Neural crest cell (in vitro differentiated cells): Measurements from ENCODE around the gene CNN2. TPM values are rescaled to one million over a fixed set of nuclear protein-coding genes. Genes with fewer than 3 reads are reported as not detected.
A peak's percentile ranks its signal among the peaks of the same experiment; 100 is the strongest.

Source experiments
- DNase-seq: peaks from one replicate; pipeline ENCODE4 v3.0.0; 2021; ENCODE audit warnings: low read depth, mixed read lengths, low spot score
- H3K27ac Mint-ChIP-seq: one replicate; pipeline ENCODE4 v1.8.0; 2021; ENCODE audit warnings: mild to moderate bottlenecking, mixed read lengths; ENCODE audit not compliant: unreplicated experiment
- H3K27me3 Mint-ChIP-seq: 2 replicates; pipeline ENCODE4 v1.8.0; 2021; ENCODE audit warnings: low read depth, mild to moderate bottlenecking, mixed read lengths
- H3K36me3 Mint-ChIP-seq: 2 replicates; pipeline ENCODE4 v1.8.0; 2021; ENCODE audit warnings: low read depth, mild to moderate bottlenecking, mixed read lengths
- H3K4me1 Mint-ChIP-seq: 2 replicates; pipeline ENCODE4 v1.8.0; 2021; ENCODE audit warnings: mixed read lengths
- H3K4me3 Mint-ChIP-seq: one replicate; pipeline ENCODE4 v1.8.0; 2021; ENCODE audit warnings: mild to moderate bottlenecking, mixed read lengths
- H3K9me3 Mint-ChIP-seq: 2 replicates; pipeline ENCODE4 v1.8.0; 2021; ENCODE audit warnings: mixed read lengths
- total RNA-seq: library from RNA; stranded (reverse); gene quantifications from 2 replicates; pipeline ENCODE4 v1.2.1, GENCODE V29; 2021
- TF ChIP-seq, protein P1 (sequence below): fragments of 200-600 bp; sonication (generic); conservative IDR thresholded peaks from 2 replicates; pipeline ENCODE4 v1.5.0; 2021; ENCODE audit warnings: antibody characterized with exemption, mild to moderate bottlenecking

Gene CNN2
- total RNA-seq, 1 donor from 2014 or later, result 140 TPM

DNA sequence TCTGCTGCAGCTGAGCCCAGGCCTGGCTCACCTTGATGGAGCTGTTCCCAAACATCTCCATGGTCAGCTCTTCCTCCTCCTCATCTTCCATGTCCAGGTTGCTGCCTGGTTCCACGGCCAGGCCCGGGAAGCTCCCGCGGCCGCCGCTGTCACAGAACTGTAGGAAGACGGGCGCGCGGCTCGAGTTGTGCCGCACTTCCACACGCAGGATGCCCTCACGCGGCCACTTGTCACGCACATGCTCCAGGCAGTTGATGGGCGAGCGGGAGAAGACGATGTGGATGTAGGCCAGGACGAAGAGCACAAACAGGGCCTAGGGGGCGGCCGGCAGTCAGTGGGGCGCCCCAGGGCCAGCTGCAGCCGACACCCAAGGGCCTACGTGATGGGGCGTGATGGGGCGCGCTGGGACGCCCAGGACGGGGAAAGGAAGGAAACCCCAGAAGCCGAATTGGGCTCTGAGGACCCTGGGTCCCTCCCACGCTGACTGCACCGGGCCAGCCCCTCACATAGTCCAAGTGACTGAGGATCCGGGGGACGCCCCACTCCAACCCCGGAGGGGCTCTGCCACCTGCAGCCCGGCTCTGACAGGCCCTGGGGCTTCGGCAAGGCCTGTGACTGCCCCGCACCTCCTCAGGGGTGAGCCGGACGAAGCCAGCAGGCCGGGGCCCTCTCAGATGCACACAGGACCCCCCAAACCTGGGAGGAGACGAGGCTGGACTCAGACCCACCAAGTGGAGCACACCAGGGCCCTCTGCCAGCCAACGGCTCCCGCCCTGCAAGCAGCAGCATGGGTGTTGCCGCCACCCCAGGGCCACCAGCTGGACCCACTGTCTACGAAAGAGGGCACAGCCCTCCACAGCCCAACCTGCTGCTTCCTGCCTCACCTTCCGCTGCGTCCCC is 12.0 kb upstream of the CNN2 start:
- no peak for DNase-seq
- no peak overlapping the region for H3K27ac Mint-ChIP-seq
- TF ChIP-seq, protein P1, sequence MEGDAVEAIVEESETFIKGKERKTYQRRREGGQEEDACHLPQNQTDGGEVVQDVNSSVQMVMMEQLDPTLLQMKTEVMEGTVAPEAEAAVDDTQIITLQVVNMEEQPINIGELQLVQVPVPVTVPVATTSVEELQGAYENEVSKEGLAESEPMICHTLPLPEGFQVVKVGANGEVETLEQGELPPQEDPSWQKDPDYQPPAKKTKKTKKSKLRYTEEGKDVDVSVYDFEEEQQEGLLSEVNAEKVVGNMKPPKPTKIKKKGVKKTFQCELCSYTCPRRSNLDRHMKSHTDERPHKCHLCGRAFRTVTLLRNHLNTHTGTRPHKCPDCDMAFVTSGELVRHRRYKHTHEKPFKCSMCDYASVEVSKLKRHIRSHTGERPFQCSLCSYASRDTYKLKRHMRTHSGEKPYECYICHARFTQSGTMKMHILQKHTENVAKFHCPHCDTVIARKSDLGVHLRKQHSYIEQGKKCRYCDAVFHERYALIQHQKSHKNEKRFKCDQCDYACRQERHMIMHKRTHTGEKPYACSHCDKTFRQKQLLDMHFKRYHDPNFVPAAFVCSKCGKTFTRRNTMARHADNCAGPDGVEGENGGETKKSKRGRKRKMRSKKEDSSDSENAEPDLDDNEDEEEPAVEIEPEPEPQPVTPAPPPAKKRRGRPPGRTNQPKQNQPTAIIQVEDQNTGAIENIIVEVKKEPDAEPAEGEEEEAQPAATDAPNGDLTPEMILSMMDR, result no peak
- H3K4me1 Mint-ChIP-seq, result peaks cover 18% of the 10 kb centered on the region
- no peaks in the 10 kb centered on the region for H3K9me3 Mint-ChIP-seq
- no peaks in the 10 kb centered on the region for H3K27me3 Mint-ChIP-seq
- H3K4me3 Mint-ChIP-seq, result no peak overlapping the region
- H3K36me3 Mint-ChIP-seq, result no peaks in the 10 kb centered on the region

GRCh38 chr19:1015061-1015781 is 11.2 kb upstream of the CNN2 start:
- no peak for DNase-seq
- H3K27me3 Mint-ChIP-seq, result no peaks in the 10 kb centered on the region
- no peaks in the 10 kb centered on the region for H3K9me3 Mint-ChIP-seq
- H3K36me3 Mint-ChIP-seq, result no peaks in the 10 kb centered on the region
- TF ChIP-seq, protein P1, result no peak
- H3K4me1 Mint-ChIP-seq, result peaks cover 24% of the 10 kb centered on the region
- peak overlapping the region; percentile 80 for H3K4me3 Mint-ChIP-seq
- no peak overlapping the region for H3K27ac Mint-ChIP-seq

- H3K27ac Mint-ChIP-seq, result no peak overlapping the region
- H3K27me3 Mint-ChIP-seq, result no peaks in the 10 kb centered on the region
- no peak for DNase-seq
Measured at GRCh38 chr19:1015782-1016646, 10.4 kb upstream of the CNN2 start.

DNA sequence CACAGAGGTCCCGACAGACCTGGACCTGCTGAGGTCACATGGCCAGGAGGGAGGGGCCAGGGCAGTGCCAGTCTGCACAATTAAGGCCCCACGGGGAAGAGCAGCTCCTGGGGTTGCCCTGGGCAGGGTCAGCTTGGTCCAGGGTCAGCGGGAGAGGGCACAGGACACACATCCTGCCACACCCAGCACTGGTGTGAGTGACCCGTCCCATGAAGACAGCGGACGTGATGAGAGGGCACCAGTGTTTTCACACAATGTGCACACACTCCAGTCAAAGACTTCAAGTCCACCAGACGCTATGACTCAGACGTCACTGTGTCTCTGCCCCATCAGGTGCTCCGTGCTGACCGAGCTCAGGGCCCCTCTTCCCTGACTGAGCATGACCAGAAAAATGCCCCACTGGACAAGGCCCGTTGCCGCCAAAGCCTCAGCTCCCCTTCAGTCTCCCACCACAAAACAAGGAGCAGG is 9.7 kb upstream of the CNN2 start:
- H3K27ac Mint-ChIP-seq, result peak overlapping the region; percentile 22
- H3K4me3 Mint-ChIP-seq, result peak overlapping the region; percentile 84
- TF ChIP-seq, protein P1, result no peak
- peaks cover 6% of the 10 kb centered on the region for H3K27me3 Mint-ChIP-seq
- no peak for DNase-seq
- no peaks in the 10 kb centered on the region for H3K9me3 Mint-ChIP-seq
- no peaks in the 10 kb centered on the region for H3K36me3 Mint-ChIP-seq
- H3K4me1 Mint-ChIP-seq, result peaks cover 31% of the 10 kb centered on the region

More at GRCh38 chr19:1015782-1016646, 10.4 kb upstream of the CNN2 start:
- peak overlapping the region; percentile 84 for H3K4me3 Mint-ChIP-seq
- no peaks in the 10 kb centered on the region for H3K36me3 Mint-ChIP-seq
- no peaks in the 10 kb centered on the region for H3K9me3 Mint-ChIP-seq
- H3K4me1 Mint-ChIP-seq, result peaks cover 25% of the 10 kb centered on the region
- TF ChIP-seq, protein P1, result no peak
